ENCODE measurements around the gene RNF208. TPM values are rescaled to one million over a fixed set of nuclear protein-coding genes. Genes with fewer than 3 reads are reported as not detected.

Gene RNF208
- polyA plus RNA-seq, 2 of the 4 experiments (the other 2 are of a cell fraction), result 0.06 to 1.7 TPM

GRCh38 chr9:137195525-137196220 lies 26.4 kb downstream of the RNF208 start:
- peaks cover 38% of the 10 kb centered on the region for H3K4me1 ChIP-seq
- WGBS (ENCODE audit: missing lambda C conversion rate), result 66% methylated on average over 16 of the region's 21 CpGs
- ChIA-PET POLR2A (interaction anchor here (0.9 kb wide), 1 partner anchor 66 kb away, joined by 3 read pairs; no protein-coding TSS in a partner anchor), CTCF (interaction anchor here (1.2 to 11.5 kb wide), 7 partner anchors 9 to 132 kb away, joined by 3 to 156 read pairs (median 5); partner anchors contain the start of genes LRRC26, RNF224, TMEM210 and TOR4A)
- FAIRE-seq (no peak), DNase-seq (ENCODE audit: low read depth in 1 of 2, low spot score in 1 of 2) (no peak), ATAC-seq (no peak)
- TF ChIP-seq HDAC2 (IDR thresholded peaks at IDR 0.05) (no peak), BCL3 (IDR thresholded peaks at IDR 0.05) (no peak), FOSL2 (IDR thresholded peaks at IDR 0.05) (no peak), FOSL2 (CRISPR knock-in tag; IDR thresholded peaks at IDR 0.05) (no peak), CTCF (IDR thresholded peaks at IDR 0.05) (no peak), CEBPB (IDR thresholded peaks at IDR 0.05) (no peak), PBX3 (IDR thresholded peaks at IDR 0.05) (no peak), HOXA7 (CRISPR knock-in tag; IDR thresholded peaks at IDR 0.05) (no peak), SREBF2 (IDR thresholded peaks at IDR 0.05) (no peak), NPAS2 (CRISPR knock-in tag; IDR thresholded peaks at IDR 0.05; ENCODE audit: borderline replicate concordance) (no peak), PHF8 (IDR thresholded peaks at IDR 0.05; ENCODE audit: borderline replicate concordance, low read depth) (no peak), ZC3H11A (IDR thresholded peaks at IDR 0.05) (no peak), JUN (IDR thresholded peaks at IDR 0.05) (no peak), FOXS1 (CRISPR knock-in tag; IDR thresholded peaks at IDR 0.05) (no peak), ESRRA (IDR thresholded peaks at IDR 0.05; ENCODE audit: borderline replicate concordance, low read length) (no peak), NR3C1 (IDR thresholded peaks at IDR 0.05) (no peak), HEYL (CRISPR knock-in tag; IDR thresholded peaks at IDR 0.05) (no peak)
- 0 out of 6 replicates have a peak overlapping the region, but pooled peaks of 1 of the 2 experiments have one; percentile 2 for H3K27ac ChIP-seq
- 0 out of 3 replicates have a peak overlapping the region, but pooled peaks have one; percentile 3 for H3K4me2 ChIP-seq
- no peak overlapping the region for H3K4me3 ChIP-seq
- no peaks in the 10 kb centered on the region for H3K9me3 ChIP-seq

- CTCF ChIA-PET, result interaction anchor here (0.8 to 11.5 kb wide), 9 partner anchors 12 to 160 kb away, joined by 3 to 156 read pairs (median 5); partner anchors contain the start of genes LRRC26, RNF224, TMEM210 and TOR4A
- Histone ChIP-seq H3K4me3 (no peak overlapping the region), H3K9me3 (no peaks in the 10 kb centered on the region), H3K27ac (no peak overlapping the region), H3K4me2 (no peak overlapping the region), H3K4me1 (peaks cover 44% of the 10 kb centered on the region)
- DNase-seq (ENCODE audit: low read depth in 1 of 2, low spot score in 1 of 2) (no peak), FAIRE-seq (no peak), ATAC-seq (no peak)
- WGBS (ENCODE audit: missing lambda C conversion rate), result 96% methylated on average over 4 of the region's 10 CpGs
- POLR2A ChIA-PET, result interaction anchor here (0.9 kb wide), 1 partner anchor 66 kb away, joined by 3 read pairs; no protein-coding TSS in a partner anchor
- no peak for TF ChIP-seq MAX (IDR thresholded peaks at IDR 0.05)
- no peak for TF ChIP-seq NR3C1 (IDR thresholded peaks at IDR 0.05)
- no peak for TF ChIP-seq ZC3H11A (IDR thresholded peaks at IDR 0.05)
- no peak for TF ChIP-seq REST (IDR thresholded peaks at IDR 0.05)
- no peak for TF ChIP-seq USF2 (IDR thresholded peaks at IDR 0.05)
- TF ChIP-seq PHF8 (IDR thresholded peaks at IDR 0.05; ENCODE audit: borderline replicate concordance, low read depth), result no peak
- TF ChIP-seq JUNB (IDR thresholded peaks at IDR 0.05), result no peak
- TF ChIP-seq CBX8 (IDR thresholded peaks at IDR 0.05), result no peak
- no peak for TF ChIP-seq BCL3 (IDR thresholded peaks at IDR 0.05)
- TF ChIP-seq NPAS2 (CRISPR knock-in tag; IDR thresholded peaks at IDR 0.05; ENCODE audit: borderline replicate concordance), result no peak
- TF ChIP-seq MAZ (IDR thresholded peaks at IDR 0.05; ENCODE audit: borderline replicate concordance, low read depth, low read length), result no peak
- TF ChIP-seq EHF (CRISPR knock-in tag; IDR thresholded peaks at IDR 0.05), result no peak
- TF ChIP-seq HDAC2 (IDR thresholded peaks at IDR 0.05), result no peak
- TF ChIP-seq GATA3 (IDR thresholded peaks at IDR 0.05; ENCODE audit: borderline replicate concordance), result no peak
These were observed 27.1 kb downstream of the RNF208 start for GRCh38 chr9:137194909-137195308.
